HG02943 (cell line): ENCODE results near the gene GOSR1.
"Not testable (repeated sequence)": the region's sequence is repeated elsewhere in the genome, so short reads cannot be mapped to it uniquely, and the experiment has no call there.

Source experiments
- ATAC-seq: cut with Tn5 transposase; IDR thresholded peaks from one replicate; pipeline ENCODE4 v1.9.1; 2021; ENCODE audit warnings: mild to moderate bottlenecking, low read depth, moderate library complexity; ENCODE audit not compliant: unreplicated experiment

GOSR1 gene

GRCh38 chr17:30503558-30503957, 26.4 kb downstream of the GOSR1 start:
- no peak for ATAC-seq

- ATAC-seq = no peak
Observed at GRCh38 chr17:30505868-30506417, 28.7 kb downstream of the GOSR1 start.

GRCh38 chr17:30506481-30506880, 29.3 kb downstream of the GOSR1 start:
- ATAC-seq = no peak

- no peak for ATAC-seq
Observed at GRCh38 chr17:30513346-30513745, 36.1 kb downstream of the GOSR1 start.

- no peak for ATAC-seq
Observed at GRCh38 chr17:30514895-30515596, 37.8 kb downstream of the GOSR1 start.

- ATAC-seq = no peak
Observed at GRCh38 chr17:30517786-30518185, 40.6 kb downstream of the GOSR1 start.

- no peak for ATAC-seq
Observed at GRCh38 chr17:30519166-30519565, 42.0 kb downstream of the GOSR1 start.

GRCh38 chr17:30519707-30520106, 42.5 kb downstream of the GOSR1 start:
- ATAC-seq = no peak

- no peak for ATAC-seq
Observed at GRCh38 chr17:30520436-30520835, 43.2 kb downstream of the GOSR1 start.

- ATAC-seq = no peak
Observed at GRCh38 chr17:30520882-30521281, 43.7 kb downstream of the GOSR1 start.

GRCh38 chr17:30521766-30522165, 44.6 kb downstream of the GOSR1 start:
- no peak for ATAC-seq

- ATAC-seq = not testable (repeated sequence)
Observed at GRCh38 chr17:30523236-30523635, 46.0 kb downstream of the GOSR1 start.

- no peak for ATAC-seq
Observed at GRCh38 chr17:30524847-30525246, 47.6 kb downstream of the GOSR1 start.

GRCh38 chr17:30526401-30526800, 49.2 kb downstream of the GOSR1 start:
- ATAC-seq = no peak

- not testable (repeated sequence) for ATAC-seq
Observed at GRCh38 chr17:30528701-30529100, 51.5 kb downstream of the GOSR1 start.

- ATAC-seq = no peak
Observed at GRCh38 chr17:30530346-30531025, 53.3 kb downstream of the GOSR1 start.

- ATAC-seq = no peak
Observed at GRCh38 chr17:30532871-30533270, 55.7 kb downstream of the GOSR1 start.

- no peak for ATAC-seq
Observed at GRCh38 chr17:30534298-30534697, 57.1 kb downstream of the GOSR1 start.

- ATAC-seq = no peak
Observed at GRCh38 chr17:30534938-30535921, 58.0 kb downstream of the GOSR1 start.

- ATAC-seq = not testable (repeated sequence)
Observed at GRCh38 chr17:30536846-30537245, 59.6 kb downstream of the GOSR1 start.

GRCh38 chr17:30537667-30538066, 60.5 kb downstream of the GOSR1 start:
- ATAC-seq = not testable (repeated sequence)
